IMR-90 (cell line): ENCODE results near the gene RSAD1. TPM values are rescaled to one million over a fixed set of nuclear protein-coding genes. Genes with fewer than 3 reads are reported as not detected.

Source experiments
- ATAC-seq: fragments of 200-7000 bp; cut with Tn5 transposase; 2 replicates; pipeline ENCODE4 v1.9.1; 2020; ENCODE audit warnings: low read depth, mild to moderate bottlenecking, moderate library complexity
- BruUV-seq: library from RNA; stranded (reverse); fragments of 400-500 nt; replicated peaks from 2 replicates; lab custom pipeline; 2021; lab: Mats Ljungman, UMichigan
- CTCF ChIA-PET: fragments of 300-600 bp; formaldehyde crosslinking; extraction: SDS; loops from one replicate; lab custom pipeline; 2021; ENCODE audit warnings: antibody characterized with exemption; lab: Yijun Ruan, JAX
- POLR2A ChIA-PET: fragments of 300-600 bp; sonication (Branson Sonifier 250); formaldehyde crosslinking; loops from one replicate; lab custom pipeline; 2022; ENCODE audit warnings: antibody characterized with exemption; ENCODE audit not compliant: unreplicated experiment; lab: Charles Lee
- DNase-seq: peaks from one replicate; pipeline ENCODE4 v3.0.0; 2013
- H2AFZ ChIP-seq: replicated peaks from 2 replicates; pipeline ENCODE3; 2013; ENCODE audit warnings: low read length, mild to moderate bottlenecking; ENCODE audit not compliant: poor library complexity
- H2AK5ac ChIP-seq: 2 replicates; pipeline ENCODE4 v1.6.1; 2013; ENCODE audit warnings: low read depth, low read length, inconsistent platforms
- H2AK9ac ChIP-seq: replicated peaks from 2 replicates; pipeline ENCODE3; 2013; ENCODE audit warnings: mild to moderate bottlenecking, low read depth, low read length, moderate library complexity; ENCODE audit not compliant: poor library complexity
- H2BK120ac ChIP-seq: 2 replicates; pipeline ENCODE4 v1.6.1; 2013; ENCODE audit warnings: low read depth, low read length, inconsistent platforms
- H2BK15ac ChIP-seq: 3 replicates; pipeline ENCODE4 v1.6.1; 2013; ENCODE audit warnings: low read depth, low read length, inconsistent platforms
- H2BK20ac ChIP-seq: 2 replicates; pipeline ENCODE4 v1.6.1; 2013; ENCODE audit warnings: low read depth, mild to moderate bottlenecking, inconsistent platforms, low read length, moderate library complexity
- H2BK5ac ChIP-seq: 2 replicates; pipeline ENCODE4 v1.6.1; 2013; ENCODE audit warnings: mild to moderate bottlenecking, low read depth, low read length, inconsistent platforms; ENCODE audit not compliant: poor library complexity, severe bottlenecking
- H3K14ac ChIP-seq: replicated peaks from 2 replicates; pipeline ENCODE4 v1.6.1; 2013; ENCODE audit warnings: low read depth, low read length, inconsistent platforms
- H3K18ac ChIP-seq: 2 replicates; pipeline ENCODE4 v1.6.1; 2013; ENCODE audit warnings: low read depth, low read length, control low read depth
- H3K23ac ChIP-seq: 2 replicates; pipeline ENCODE4 v1.6.1; 2013; ENCODE audit warnings: low read depth, low read length, inconsistent platforms
- H3K27ac ChIP-seq: 2 replicates; pipeline ENCODE4 v1.5.1; 2013; ENCODE audit warnings: mild to moderate bottlenecking, control low read depth, low read length; ENCODE audit not compliant: insufficient read depth
- H3K27me3 ChIP-seq: 2 replicates; pipeline ENCODE4 v1.6.1; 2013; ENCODE audit warnings: low read length; ENCODE audit not compliant: control insufficient read depth, insufficient read depth
- H3K36me3 ChIP-seq: 2 replicates; pipeline ENCODE4 v1.6.1; 2013; ENCODE audit warnings: low read length, mixed read lengths; ENCODE audit not compliant: control insufficient read depth, insufficient read depth
- H3K4ac ChIP-seq: 2 replicates; pipeline ENCODE4 v1.6.1; 2013; ENCODE audit warnings: low read depth, low read length, inconsistent platforms
- H3K4me1 ChIP-seq: 2 replicates; pipeline ENCODE4 v1.6.1; 2013; ENCODE audit warnings: low read length, mixed read lengths; ENCODE audit not compliant: control insufficient read depth, insufficient read depth
- H3K4me2 ChIP-seq: 2 replicates; pipeline ENCODE4 v1.6.1; 2013; ENCODE audit warnings: low read depth, mild to moderate bottlenecking, control low read depth, low read length, moderate library complexity
- H3K4me3 ChIP-seq: 2 replicates; pipeline ENCODE4 v1.5.1; 2013; ENCODE audit warnings: low read depth, mild to moderate bottlenecking, control low read depth, low read length, moderate library complexity; ENCODE audit not compliant: insufficient read depth
- H3K56ac ChIP-seq: 2 replicates; pipeline ENCODE4 v1.6.1; 2013; ENCODE audit warnings: low read length, inconsistent platforms; ENCODE audit not compliant: insufficient read depth; ENCODE audit errors: extremely low read depth
- H3K79me1 ChIP-seq, 2 experiments: 2 replicates each; pipeline ENCODE4 v1.6.1; 2013; ENCODE audit warnings: low read length in 2 of 2, inconsistent platforms in 1 of 2, low read depth in 1 of 2
- H3K9ac ChIP-seq: 2 replicates; pipeline ENCODE4 v1.6.1; 2013; ENCODE audit warnings: low read depth, low read length, control low read depth
- H3K9me1 ChIP-seq: 2 replicates; pipeline ENCODE4 v1.6.1; 2013; ENCODE audit warnings: low read length, inconsistent platforms; ENCODE audit not compliant: insufficient read depth
- H3K9me3 ChIP-seq: 2 replicates; pipeline ENCODE4 v1.6.1; 2013; ENCODE audit warnings: low read length; ENCODE audit not compliant: control insufficient read depth, insufficient read depth
- H4K20me1 ChIP-seq: 2 replicates; pipeline ENCODE4 v1.6.1; 2013; ENCODE audit warnings: low read length, inconsistent platforms; ENCODE audit not compliant: insufficient read depth
- H4K5ac ChIP-seq: 2 replicates; pipeline ENCODE4 v1.6.1; 2013; ENCODE audit warnings: mild to moderate bottlenecking, low read depth, low read length, control low read depth
- H4K8ac ChIP-seq, 2 experiments: 2 replicates each; pipeline ENCODE4 v1.6.1; 2013; ENCODE audit warnings: low read depth in 2 of 2, low read length in 2 of 2, control low read depth in 1 of 2, inconsistent platforms in 1 of 2
- H4K91ac ChIP-seq: 2 replicates; pipeline ENCODE4 v1.6.1; 2013; ENCODE audit warnings: low read depth, low read length, inconsistent platforms; ENCODE audit not compliant: insufficient read depth
- CTCF ChIP-seq: conservative IDR thresholded peaks from 2 replicates; pipeline ENCODE4 v1.5.1; 2012; ENCODE audit warnings: mild to moderate bottlenecking, low read depth, low read length, improper control_type of control experiment
- MXI1 ChIP-seq: IDR thresholded peaks from 2 replicates; pipeline ENCODE4 v1.6.1; 2012; ENCODE audit warnings: low read depth, mild to moderate bottlenecking, low read length, moderate library complexity, borderline replicate concordance
- RAD21 ChIP-seq: IDR thresholded peaks from 2 replicates; pipeline ENCODE4 v1.6.1; 2012; ENCODE audit warnings: low read length, improper control_type of control experiment
- RFX5 ChIP-seq: IDR thresholded peaks from 2 replicates; pipeline ENCODE4 v1.8.0; 2012; ENCODE audit warnings: low read depth, mild to moderate bottlenecking, low read length, moderate library complexity
- USF2 ChIP-seq: fragments of 150-350 bp; IDR thresholded peaks from 2 replicates; pipeline ENCODE4 v1.6.1; 2017; ENCODE audit warnings: mild to moderate bottlenecking, antibody characterized with exemption, low read length, low read depth
- WGBS, 2 experiments: methylation state at CpG; one replicate each; pipeline versions ENCODE4 v1.1.5 to v1.1.7; 2013; ENCODE audit warnings: missing lambda C conversion rate in 2 of 2; ENCODE audit not compliant: insufficient read length in 1 of 2; ENCODE audit errors: extremely low coverage in 2 of 2; 5-methylcytosine and 5-hydroxymethylcytosine counted together
- dilution Hi-C: fragments of 300-500 bp; cut with HindIII; formaldehyde crosslinking; loops from one replicate; pipeline ENCODE4 v1.14.3; 2018; ENCODE audit warnings: low sequenced_read_pairs; ENCODE audit not compliant: unreplicated experiment
- in situ Hi-C: fragments of 300-500 bp; cut with MboI; formaldehyde crosslinking; loops from 3 replicates; pipeline ENCODE4 v1.14.3; 2019; ENCODE audit warnings: low sequenced_read_pairs, inconsistent platforms, mixed read lengths
- intact Hi-C: fragments of 100-400 bp; cut with micrococcal nuclease; formaldehyde crosslinking; loops from 2 replicates; pipeline ENCODE4 v1.10.0; 2022
- polyA plus RNA-seq, 3 experiments: library from polyadenylated mRNA; depleted of rRNA; stranded (reverse); fragments of >200 nt; gene quantifications; 2 replicates each; pipeline ENCODE4 v1.2.3, GENCODE V29; 2012; ENCODE audit warnings: low replicate concordance in 1 of 3
- total RNA-seq: library from RNA; depleted of rRNA; stranded (reverse); fragments of >200 nt; gene quantifications from 2 replicates; pipeline ENCODE4 v1.2.3, GENCODE V29; 2012

Gene RSAD1
- total and polyA plus RNA-seq, 2 of the 4 experiments (the other 2 are of a cell fraction): 10.8 to 19.2 TPM

GRCh38 chr17:50471009-50471905, 7.4 kb upstream of the RSAD1 start:
- in situ Hi-C loops: no loop called here
- H3K27ac ChIP-seq: no peak overlapping the region

More at GRCh38 chr17:50471009-50471905, 7.4 kb upstream of the RSAD1 start:
- Histone ChIP-seq H2BK5ac (no peak overlapping the region), H4K20me1 (no peaks in the 10 kb centered on the region; the same call in 1 of the 2 replicates), H3K36me3 (peaks cover 14% of the 10 kb centered on the region; the same call in 1 of the 2 replicates), H3K27me3 (peaks cover 27% of the 10 kb centered on the region), H3K9me3 (no peaks in the 10 kb centered on the region), H3K18ac (no peak overlapping the region), H3K4me3 (no peak overlapping the region), H3K23ac (no peak overlapping the region), H2AFZ (no peak overlapping the region), H3K4me2 (no peak overlapping the region), H2AK5ac (no peak overlapping the region), H2AK9ac (no peak overlapping the region), H3K79me1 (no peaks in the 10 kb centered on the region), H3K9ac (no peak overlapping the region), H2BK120ac (no peak overlapping the region), H4K5ac (no peak overlapping the region), H3K56ac (no peak overlapping the region), H3K4me1 (peaks cover 2% of the 10 kb centered on the region), H2BK15ac (no peak overlapping the region), H3K9me1 (no peaks in the 10 kb centered on the region), H4K8ac (no peak overlapping the region), H3K14ac (no peak overlapping the region), H2BK20ac (no peak overlapping the region), H3K4ac (no peak overlapping the region), H4K91ac (no peak overlapping the region)
- BruUV-seq: no TSS peak
- dilution Hi-C loops: no loop called here
- TF ChIP-seq RFX5 (no peak), MXI1 (no peak), CTCF (no peak), USF2 (no peak), RAD21 (no peak)
- CTCF ChIA-PET: no interaction called here
- no peak for ATAC-seq
- POLR2A ChIA-PET: no interaction called here
- 88% methylated on average over 10 of the region's 22 CpGs; no CpG with 5 or more reads in 1 of the 2 experiments for whole genome bisulfite sequencing, 2 experiments
- DNase-seq: no peak
- intact Hi-C loops: no loop called here
